DMS53 (cell line): ENCODE data around the gene ZNF512B.
A peak's percentile ranks its signal among the peaks of the same experiment; 100 is the strongest.
"Not testable (repeated sequence)": the region's sequence is repeated elsewhere in the genome, so short reads cannot be mapped to it uniquely, and the experiment has no call there.

Source experiments
- DNase-seq: peaks from one replicate; lab custom pipeline; 2025; lab: John Stamatoyannopoulos, UW

The ZNF512B gene

GRCh38 chr20:63932606-63933160 lies 37.0 kb downstream of the ZNF512B start:
- no peak for DNase-seq

GRCh38 chr20:63931735-63932134 lies 38.0 kb downstream of the ZNF512B start:
- no peak for DNase-seq

GRCh38 chr20:63930971-63931553 lies 38.7 kb downstream of the ZNF512B start:
- no peak for DNase-seq

GRCh38 chr20:63929473-63929883 lies 40.3 kb downstream of the ZNF512B start:
- DNase-seq: not testable (repeated sequence)

GRCh38 chr20:63929071-63929470 lies 40.7 kb downstream of the ZNF512B start:
- no peak for DNase-seq

GRCh38 chr20:63926298-63926697 lies 43.4 kb downstream of the ZNF512B start:
- DNase-seq: no peak

GRCh38 chr20:63924241-63924640 lies 45.5 kb downstream of the ZNF512B start:
- DNase-seq: no peak

GRCh38 chr20:63923651-63924050 lies 46.1 kb downstream of the ZNF512B start:
- DNase-seq: no peak

- DNase-seq: no peak
Measured at GRCh38 chr20:63920226-63920625, 49.5 kb downstream of the ZNF512B start.

GRCh38 chr20:63919130-63919529 lies 50.6 kb downstream of the ZNF512B start:
- DNase-seq: no peak

GRCh38 chr20:63917811-63918210 lies 51.9 kb downstream of the ZNF512B start:
- no peak for DNase-seq

GRCh38 chr20:63916371-63916939 lies 53.3 kb downstream of the ZNF512B start:
- DNase-seq: not testable (repeated sequence)

GRCh38 chr20:63915471-63915870 lies 54.3 kb downstream of the ZNF512B start:
- no peak for DNase-seq

GRCh38 chr20:63913768-63914167 lies 56.0 kb downstream of the ZNF512B start:
- no peak for DNase-seq

- DNase-seq: peak; percentile 25
Measured at GRCh38 chr20:63911176-63911575, 58.6 kb downstream of the ZNF512B start.

- DNase-seq: no peak
Measured at GRCh38 chr20:63908008-63908682, 61.6 kb downstream of the ZNF512B start.
